ENCODE data around the gene DNAJB11. TPM values are rescaled to one million over a fixed set of nuclear protein-coding genes. Genes with fewer than 3 reads are reported as not detected.

Gene DNAJB11
- total and polyA plus RNA-seq, 2 experiments from 2014 or later, result 72.6 to 85.6 TPM

GRCh38 chr3:186598108-186598784 lies 27.7 kb downstream of the DNAJB11 start (continued):
- TF ChIP-seq JUNB (IDR thresholded peaks at IDR 0.05; ENCODE audit: unreplicated experiment), result no peak
- no peak for TF ChIP-seq STAT1 (IDR thresholded peaks at IDR 0.05; ENCODE audit: unreplicated experiment)
- no peak for TF ChIP-seq ZNF331 (CRISPR knock-in tag; IDR thresholded peaks at IDR 0.05; ENCODE audit: low read depth)

- DNase-seq (ENCODE audit: low spot score), result no peak
- Histone ChIP-seq H2AFZ (no peak overlapping the region), H3K27ac (ENCODE audit: low read depth) (no peak overlapping the region), H4K20me1 (replicated peaks; ENCODE audit: insufficient read depth) (no peaks in the 10 kb centered on the region), H3K4me3 (no peak overlapping the region), H3F3A (replicated peaks; ENCODE audit: low read depth) (no peaks in the 10 kb centered on the region), H3K79me2 (replicated peaks; ENCODE audit: insufficient read depth) (no peaks in the 10 kb centered on the region), H3K9me2 (ENCODE audit: insufficient read depth) (no peaks in the 10 kb centered on the region), H3K36me3 (ENCODE audit: insufficient read depth) (no peaks in the 10 kb centered on the region), H3K27me3 (ENCODE audit: insufficient read depth) (no peaks in the 10 kb centered on the region), H3K4me1 (ENCODE audit: insufficient read depth) (no peaks in the 10 kb centered on the region), H3K4me2 (no peak overlapping the region)
- TF ChIP-seq, protein P1, sequence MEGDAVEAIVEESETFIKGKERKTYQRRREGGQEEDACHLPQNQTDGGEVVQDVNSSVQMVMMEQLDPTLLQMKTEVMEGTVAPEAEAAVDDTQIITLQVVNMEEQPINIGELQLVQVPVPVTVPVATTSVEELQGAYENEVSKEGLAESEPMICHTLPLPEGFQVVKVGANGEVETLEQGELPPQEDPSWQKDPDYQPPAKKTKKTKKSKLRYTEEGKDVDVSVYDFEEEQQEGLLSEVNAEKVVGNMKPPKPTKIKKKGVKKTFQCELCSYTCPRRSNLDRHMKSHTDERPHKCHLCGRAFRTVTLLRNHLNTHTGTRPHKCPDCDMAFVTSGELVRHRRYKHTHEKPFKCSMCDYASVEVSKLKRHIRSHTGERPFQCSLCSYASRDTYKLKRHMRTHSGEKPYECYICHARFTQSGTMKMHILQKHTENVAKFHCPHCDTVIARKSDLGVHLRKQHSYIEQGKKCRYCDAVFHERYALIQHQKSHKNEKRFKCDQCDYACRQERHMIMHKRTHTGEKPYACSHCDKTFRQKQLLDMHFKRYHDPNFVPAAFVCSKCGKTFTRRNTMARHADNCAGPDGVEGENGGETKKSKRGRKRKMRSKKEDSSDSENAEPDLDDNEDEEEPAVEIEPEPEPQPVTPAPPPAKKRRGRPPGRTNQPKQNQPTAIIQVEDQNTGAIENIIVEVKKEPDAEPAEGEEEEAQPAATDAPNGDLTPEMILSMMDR (conservative IDR thresholded peaks at IDR 0.05; ENCODE audit: low read depth in 2 of 2), result no peak
- TF ChIP-seq NANOG (IDR thresholded peaks at IDR 0.05; ENCODE audit: borderline replicate concordance) (no peak), CREB1 (CRISPR knock-in tag; IDR thresholded peaks at IDR 0.05; ENCODE audit: low read depth) (no peak), JUNB (IDR thresholded peaks at IDR 0.05; ENCODE audit: unreplicated experiment) (no peak), EZH2 (IDR thresholded peaks at IDR 0.05; ENCODE audit: low read depth, unreplicated experiment) (no peak), ZNF462 (CRISPR knock-in tag; IDR thresholded peaks at IDR 0.05) (no peak), POLR2AphosphoS5 (IDR thresholded peaks at IDR 0.05; ENCODE audit: low read depth) (no peak), REST (IDR thresholded peaks at IDR 0.05; ENCODE audit: unreplicated experiment) (no peak), STAT1 (IDR thresholded peaks at IDR 0.05; ENCODE audit: unreplicated experiment) (no peak), ZNF114 (CRISPR knock-in tag; IDR thresholded peaks at IDR 0.05) (no peak), EZH2phosphoT487 (IDR thresholded peaks at IDR 0.05; ENCODE audit: unreplicated experiment) (no peak), ZNF331 (CRISPR knock-in tag; IDR thresholded peaks at IDR 0.05; ENCODE audit: low read depth) (no peak)
- TF ChIP-seq, protein P2, sequence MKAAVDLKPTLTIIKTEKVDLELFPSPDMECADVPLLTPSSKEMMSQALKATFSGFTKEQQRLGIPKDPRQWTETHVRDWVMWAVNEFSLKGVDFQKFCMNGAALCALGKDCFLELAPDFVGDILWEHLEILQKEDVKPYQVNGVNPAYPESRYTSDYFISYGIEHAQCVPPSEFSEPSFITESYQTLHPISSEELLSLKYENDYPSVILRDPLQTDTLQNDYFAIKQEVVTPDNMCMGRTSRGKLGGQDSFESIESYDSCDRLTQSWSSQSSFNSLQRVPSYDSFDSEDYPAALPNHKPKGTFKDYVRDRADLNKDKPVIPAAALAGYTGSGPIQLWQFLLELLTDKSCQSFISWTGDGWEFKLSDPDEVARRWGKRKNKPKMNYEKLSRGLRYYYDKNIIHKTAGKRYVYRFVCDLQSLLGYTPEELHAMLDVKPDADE (IDR thresholded peaks at IDR 0.05), result no peak
- Mint-ChIP-seq H3K4me3 (no peak overlapping the region), H3K36me3 (ENCODE audit: low read depth) (no peaks in the 10 kb centered on the region), H3K27ac (no peak overlapping the region), H3K27me3 (ENCODE audit: insufficient read depth, low read depth, poor library complexity) (peaks cover 3% of the 10 kb centered on the region), H3K4me1 (peaks cover 9% of the 10 kb centered on the region), H3K9me3 (no peaks in the 10 kb centered on the region; the same call in 2 of the 3 replicates)
- no peak for ATAC-seq
These were observed 28.2 kb downstream of the DNAJB11 start for GRCh38 chr3:186598794-186599141.
